ENCODE data around the gene DDX31.

The DDX31 gene

GRCh38 chr9:132543960-132544359 is 125.8 kb downstream of the DDX31 start:
- no peak for DNase-seq

GRCh38 chr9:132543251-132543650 is 126.5 kb downstream of the DDX31 start:
- DNase-seq = no peak

Data from CD4-positive, alpha-beta T cell treated with Interleukin-17A for 4 hours (primary cell).